ENCODE measurements around the gene AP2A2. TPM values are rescaled to one million over a fixed set of nuclear protein-coding genes. Genes with fewer than 3 reads are reported as not detected.

AP2A2 gene
- total RNA-seq, 4 donors from 2014 or later = 33.6 to 76.6 (median 46.4) TPM

DNA sequence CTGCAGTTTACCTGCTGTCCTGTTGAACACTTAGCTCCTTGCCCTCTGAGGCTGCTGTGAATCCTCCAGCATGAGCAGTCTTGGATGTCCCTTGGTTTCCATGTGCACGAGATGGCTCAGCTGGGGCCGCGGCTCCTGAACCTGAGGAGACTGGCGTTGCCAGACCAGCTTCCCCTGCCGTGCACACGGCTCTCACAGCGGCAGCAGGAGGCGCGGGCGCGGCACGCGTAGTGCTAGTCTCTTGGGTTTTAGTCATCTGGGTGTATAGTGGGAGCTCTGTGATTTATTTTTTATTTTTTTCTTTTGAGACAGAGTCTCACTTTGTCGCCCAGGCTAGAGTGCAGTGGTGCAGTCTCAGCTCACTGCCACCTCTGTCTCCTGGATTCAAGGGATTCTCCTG lies 56.1 kb downstream of the AP2A2 start:
- intact Hi-C loops (cut with DNase I; ENCODE audit: low total_unique reads) = no loop called here
- WGBS, 2 donors = 89 to 91% methylated on average over 14 of the region's 14 CpGs
- H3K4me3 ChIP-seq (ENCODE audit: low read depth, poor library complexity, severe bottlenecking) = no peak overlapping the region
- TF ChIP-seq POLR2A (IDR thresholded peaks at IDR 0.05) = no peak
- TF ChIP-seq, protein P1, sequence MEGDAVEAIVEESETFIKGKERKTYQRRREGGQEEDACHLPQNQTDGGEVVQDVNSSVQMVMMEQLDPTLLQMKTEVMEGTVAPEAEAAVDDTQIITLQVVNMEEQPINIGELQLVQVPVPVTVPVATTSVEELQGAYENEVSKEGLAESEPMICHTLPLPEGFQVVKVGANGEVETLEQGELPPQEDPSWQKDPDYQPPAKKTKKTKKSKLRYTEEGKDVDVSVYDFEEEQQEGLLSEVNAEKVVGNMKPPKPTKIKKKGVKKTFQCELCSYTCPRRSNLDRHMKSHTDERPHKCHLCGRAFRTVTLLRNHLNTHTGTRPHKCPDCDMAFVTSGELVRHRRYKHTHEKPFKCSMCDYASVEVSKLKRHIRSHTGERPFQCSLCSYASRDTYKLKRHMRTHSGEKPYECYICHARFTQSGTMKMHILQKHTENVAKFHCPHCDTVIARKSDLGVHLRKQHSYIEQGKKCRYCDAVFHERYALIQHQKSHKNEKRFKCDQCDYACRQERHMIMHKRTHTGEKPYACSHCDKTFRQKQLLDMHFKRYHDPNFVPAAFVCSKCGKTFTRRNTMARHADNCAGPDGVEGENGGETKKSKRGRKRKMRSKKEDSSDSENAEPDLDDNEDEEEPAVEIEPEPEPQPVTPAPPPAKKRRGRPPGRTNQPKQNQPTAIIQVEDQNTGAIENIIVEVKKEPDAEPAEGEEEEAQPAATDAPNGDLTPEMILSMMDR (IDR thresholded peaks at IDR 0.05) = no peak
- no peak for DNase-seq (ENCODE audit: low spot score in 2 of 2)

DNA sequence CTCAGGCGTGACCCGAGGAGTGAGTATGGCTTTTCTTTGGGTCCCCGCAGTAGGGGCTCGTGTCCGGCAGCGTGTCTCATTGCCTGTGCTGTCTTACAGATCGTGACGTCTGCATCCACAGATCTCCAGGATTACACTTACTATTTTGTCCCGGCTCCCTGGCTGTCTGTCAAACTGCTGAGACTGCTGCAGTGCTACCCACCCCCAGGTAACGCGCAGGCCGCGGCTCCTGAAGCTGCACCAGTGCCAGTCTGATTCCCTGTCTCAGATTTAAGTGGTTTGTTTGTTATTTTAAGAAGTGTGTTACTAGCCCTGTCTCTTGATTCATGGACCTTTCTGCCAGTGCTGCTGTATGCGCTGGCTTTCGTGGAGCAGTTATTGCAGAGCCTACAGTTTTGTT lies 58.9 kb downstream of the AP2A2 start:
- WGBS, 2 donors = 86 to 93% methylated on average over 15 of the region's 15 CpGs
- TF ChIP-seq, protein P1 (IDR thresholded peaks at IDR 0.05) = no peak
- TF ChIP-seq POLR2A (IDR thresholded peaks at IDR 0.05) = no peak
- no peak overlapping the region for H3K4me3 ChIP-seq (ENCODE audit: low read depth, poor library complexity, severe bottlenecking)
- intact Hi-C loops (cut with DNase I; ENCODE audit: low total_unique reads) = no loop called here
- no peak for DNase-seq (ENCODE audit: low spot score in 2 of 2)

- no peak overlapping the region for H3K4me3 ChIP-seq (ENCODE audit: low read depth, poor library complexity, severe bottlenecking)
- DNase-seq (ENCODE audit: low spot score in 2 of 2) = no peak
- intact Hi-C loops (cut with DNase I; ENCODE audit: low total_unique reads) = no loop called here
- TF ChIP-seq, protein P1 (IDR thresholded peaks at IDR 0.05) = no peak
- TF ChIP-seq POLR2A (IDR thresholded peaks at IDR 0.05) = no peak
- 92 to 94% methylated on average over 20 to 21 of the region's 21 CpGs for WGBS, 2 donors
Observed at GRCh38 chr11:985406-985805, 59.7 kb downstream of the AP2A2 start.

DNA sequence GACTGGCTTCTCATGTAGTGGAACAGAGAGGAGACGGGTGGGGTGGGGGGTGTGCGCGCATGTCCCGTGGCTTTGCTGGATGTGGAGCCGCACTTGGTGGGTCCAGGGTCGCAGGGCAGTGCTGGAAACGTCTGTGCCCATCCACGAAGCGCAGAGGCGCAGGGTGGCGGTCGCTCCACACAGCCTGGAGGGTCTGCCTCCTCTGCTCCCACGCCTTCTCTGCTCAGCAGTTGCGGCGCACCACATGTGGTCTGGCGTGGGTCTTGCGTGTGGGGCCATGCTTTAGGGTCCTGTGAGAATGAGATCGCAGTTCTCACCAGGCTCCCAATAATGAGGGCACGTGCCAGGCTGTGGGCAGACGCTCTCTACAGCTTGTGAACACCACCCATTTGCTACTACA lies 60.2 kb downstream of the AP2A2 start:
- TF ChIP-seq, protein P1 (IDR thresholded peaks at IDR 0.05) = no peak
- TF ChIP-seq POLR2A (IDR thresholded peaks at IDR 0.05) = no peak
- 94 to 95% methylated on average over 20 of the region's 20 CpGs for whole genome bisulfite sequencing, 2 donors
- intact Hi-C loops (cut with DNase I; ENCODE audit: low total_unique reads) = no loop called here

DNA sequence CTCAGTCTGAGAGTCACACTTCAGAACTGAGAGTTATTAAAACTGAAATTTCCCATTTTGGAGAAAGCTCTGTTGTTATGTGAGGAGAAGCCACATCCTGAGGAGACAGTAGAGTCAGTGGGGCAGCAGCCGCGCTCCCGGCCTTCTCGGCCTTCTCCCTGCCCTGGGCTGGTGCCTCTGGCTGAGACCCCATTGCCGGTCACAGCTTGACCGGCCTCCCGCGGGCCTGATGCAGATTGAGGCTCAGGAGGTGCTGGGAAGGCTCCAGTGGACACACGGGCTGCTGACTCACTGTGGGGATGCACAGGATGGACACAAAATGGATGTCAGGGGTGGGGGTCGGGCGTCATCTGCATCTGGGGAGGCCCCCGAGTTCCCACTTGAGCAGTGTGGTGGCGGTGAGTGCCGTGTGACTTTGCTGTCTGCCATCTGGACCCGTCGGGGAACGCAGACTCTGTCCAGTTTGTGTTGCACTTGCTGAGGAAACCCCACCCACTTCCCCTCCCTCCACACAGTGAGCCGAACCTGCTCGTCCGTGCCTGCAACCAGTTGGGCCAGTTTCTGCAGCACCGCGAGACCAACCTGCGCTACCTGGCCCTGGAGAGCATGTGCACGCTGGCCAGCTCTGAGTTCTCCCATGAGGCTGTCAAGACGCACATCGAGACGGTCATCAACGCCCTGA lies 60.7 kb downstream of the AP2A2 start:
- DNase-seq (ENCODE audit: low spot score in 2 of 2) = peak in 1 of 2 donors; percentile 34
- intact Hi-C loops (cut with DNase I; ENCODE audit: low total_unique reads) = no loop called here
- no peak overlapping the region for H3K4me3 ChIP-seq (ENCODE audit: low read depth, poor library complexity, severe bottlenecking)
- TF ChIP-seq, protein P1 (IDR thresholded peaks at IDR 0.05) = no peak
- TF ChIP-seq POLR2A (IDR thresholded peaks at IDR 0.05) = no peak
- WGBS, 2 donors = 66 to 76% methylated on average over 28 of the region's 28 CpGs

More for the DNA sequence above, 60.2 kb downstream of the AP2A2 start:
- DNase-seq (ENCODE audit: low spot score in 2 of 2) = no peak
- no peak overlapping the region for H3K4me3 ChIP-seq (ENCODE audit: low read depth, poor library complexity, severe bottlenecking)

GRCh38 chr11:986952-987305 lies 61.3 kb downstream of the AP2A2 start:
- 92 to 99% methylated on average over 5 to 9 of the region's 9 CpGs for WGBS, 2 donors
- no peak for TF ChIP-seq POLR2A (IDR thresholded peaks at IDR 0.05)
- TF ChIP-seq, protein P1 (IDR thresholded peaks at IDR 0.05) = no peak
- intact Hi-C loops (cut with DNase I; ENCODE audit: low total_unique reads) = no loop called here
- DNase-seq (ENCODE audit: low spot score in 2 of 2) = no peak
- H3K4me3 ChIP-seq (ENCODE audit: low read depth, poor library complexity, severe bottlenecking) = no peak overlapping the region

Measured in lower leg skin (tissue), 4 donors.